NCI-H2227 (cell line): ENCODE measurements around the gene ACVR1B.

Experiments used
- DNase-seq: peaks from one replicate; lab custom pipeline; 2025; ENCODE audit not compliant: unreplicated experiment; lab: John Stamatoyannopoulos, UW

Gene ACVR1B

DNA sequence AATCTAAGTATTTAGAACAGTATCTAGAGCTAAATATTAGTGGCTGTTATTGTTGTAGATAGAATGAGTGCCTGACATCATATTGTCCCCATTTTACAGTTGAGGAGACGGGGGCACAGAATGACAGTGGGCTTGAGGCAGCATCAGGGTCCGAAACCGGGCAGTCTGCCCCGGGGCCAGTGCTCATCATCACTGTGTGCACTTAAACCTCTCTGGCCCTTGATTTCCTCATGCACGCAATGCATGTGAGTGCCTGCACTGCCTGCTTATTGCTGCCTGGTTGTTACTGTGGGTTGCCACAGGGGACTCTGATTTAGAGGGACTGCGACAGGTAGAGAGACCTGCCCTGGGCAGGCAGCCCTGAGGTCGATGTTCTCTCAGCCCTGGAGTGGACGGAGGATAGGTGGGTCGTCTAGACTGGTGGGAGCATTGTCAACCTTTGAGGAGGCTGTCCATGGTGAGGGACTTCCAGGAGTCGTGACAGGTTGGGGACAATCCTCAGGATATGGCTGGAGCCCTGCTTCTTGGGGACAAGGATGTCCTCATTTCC lies 34.4 kb upstream of the ACVR1B start:
- no peak for DNase-seq

GRCh38 chr12:51917746-51918453 lies 33.6 kb upstream of the ACVR1B start:
- DNase-seq, result no peak

DNA sequence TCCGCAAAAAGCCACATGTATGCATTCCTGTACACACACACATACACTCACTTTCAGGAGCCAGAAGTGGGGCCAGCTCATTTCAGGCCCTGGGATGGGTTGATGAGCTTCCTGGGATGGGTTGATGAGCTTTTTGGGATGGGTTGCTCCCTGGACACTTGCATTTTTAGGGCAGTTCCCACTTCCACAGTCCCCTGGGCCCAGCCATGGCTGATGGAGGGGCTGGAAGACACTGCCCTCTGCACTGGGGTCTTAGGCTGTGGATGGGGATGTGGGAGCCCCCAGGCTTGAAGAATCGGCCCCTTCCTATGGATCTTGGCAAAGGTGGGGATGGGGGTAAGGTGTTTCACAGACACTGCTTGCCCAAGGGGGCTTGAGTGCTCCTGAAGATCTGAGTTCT lies 31.5 kb upstream of the ACVR1B start:
- DNase-seq, result no peak

GRCh38 chr12:51921017-51921725 lies 30.3 kb upstream of the ACVR1B start:
- DNase-seq, result no peak

- no peak for DNase-seq
Observed at GRCh38 chr12:51922146-51922545, 29.4 kb upstream of the ACVR1B start.

DNA sequence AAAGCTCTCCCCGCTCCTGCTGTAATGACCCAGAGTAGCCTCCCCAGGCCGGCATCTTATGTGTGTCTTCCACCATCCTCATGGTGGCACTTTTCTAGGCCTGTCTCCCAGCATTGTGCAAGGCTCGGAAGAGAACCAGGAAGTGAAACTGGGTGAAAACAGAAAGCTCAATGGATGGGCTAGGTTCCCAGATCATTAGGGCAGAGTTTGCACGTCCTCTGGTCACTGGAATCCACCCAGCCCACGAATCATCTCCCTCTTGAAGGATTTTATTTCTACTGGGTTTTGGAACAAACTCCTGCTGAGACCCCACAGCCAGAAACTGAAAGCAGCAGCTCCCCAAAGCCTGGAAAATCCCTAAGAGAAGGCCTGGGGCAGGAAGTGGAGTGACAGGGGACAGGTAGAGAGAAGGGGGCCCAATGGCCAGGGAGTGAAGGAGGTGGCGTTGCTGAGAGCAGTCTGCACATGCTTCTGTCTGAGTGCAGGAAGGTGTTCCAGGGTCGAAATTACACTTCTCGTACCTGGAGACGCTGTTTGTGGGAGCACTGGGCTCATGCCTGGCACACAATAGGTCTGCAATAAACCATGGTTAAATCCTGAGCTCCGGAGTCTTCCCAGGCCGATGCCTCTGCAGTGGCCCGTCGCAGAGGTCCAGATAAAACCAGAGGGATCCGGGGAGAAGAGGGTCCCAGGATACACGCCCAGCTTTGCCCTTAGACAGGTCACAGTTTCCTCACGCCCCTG lies 28.6 kb upstream of the ACVR1B start:
- DNase-seq, result no peak

DNA sequence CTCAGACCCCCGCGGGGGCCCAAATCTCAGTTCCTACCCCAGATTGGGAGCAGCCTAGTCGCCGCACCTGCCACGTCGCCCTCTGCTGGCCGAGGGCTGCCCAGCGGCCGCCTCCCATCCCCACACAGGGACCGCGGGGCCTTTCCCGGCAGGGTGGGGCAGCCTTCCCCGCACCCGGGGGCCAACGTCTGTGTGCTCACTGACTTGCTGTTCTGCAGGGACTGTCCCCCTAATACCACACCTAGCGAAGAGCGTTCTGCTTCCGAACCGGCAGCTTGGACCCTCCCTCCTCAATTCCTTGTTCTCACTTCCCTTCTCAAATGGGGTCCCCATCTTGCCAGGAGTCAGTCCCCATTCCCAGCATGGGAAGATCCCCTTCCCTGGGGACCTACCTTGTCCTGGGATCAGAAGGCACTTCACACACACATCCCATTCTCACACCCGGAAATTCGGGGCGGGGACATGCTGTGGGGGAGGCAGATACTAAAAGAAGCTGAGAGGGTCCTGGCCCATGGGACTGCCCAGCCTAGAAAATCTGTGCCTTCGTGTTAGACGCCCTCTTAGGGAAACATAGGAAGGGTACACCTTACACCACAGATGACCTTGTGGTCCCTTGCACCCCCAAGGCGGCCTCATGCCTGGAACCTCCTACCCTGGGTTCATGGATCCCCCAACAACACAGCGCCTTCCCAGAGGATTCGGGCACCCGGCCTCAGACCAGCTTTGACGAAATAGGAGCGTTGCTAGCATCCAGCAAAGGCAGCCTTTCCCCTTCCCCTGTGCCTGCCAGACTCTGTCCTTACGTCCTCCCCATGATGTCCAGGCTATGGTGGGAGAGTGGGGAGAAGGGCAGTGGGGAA lies 27.8 kb upstream of the ACVR1B start:
- DNase-seq, result no peak

GRCh38 chr12:51924551-51925319 lies 26.8 kb upstream of the ACVR1B start:
- DNase-seq, result no peak

DNA sequence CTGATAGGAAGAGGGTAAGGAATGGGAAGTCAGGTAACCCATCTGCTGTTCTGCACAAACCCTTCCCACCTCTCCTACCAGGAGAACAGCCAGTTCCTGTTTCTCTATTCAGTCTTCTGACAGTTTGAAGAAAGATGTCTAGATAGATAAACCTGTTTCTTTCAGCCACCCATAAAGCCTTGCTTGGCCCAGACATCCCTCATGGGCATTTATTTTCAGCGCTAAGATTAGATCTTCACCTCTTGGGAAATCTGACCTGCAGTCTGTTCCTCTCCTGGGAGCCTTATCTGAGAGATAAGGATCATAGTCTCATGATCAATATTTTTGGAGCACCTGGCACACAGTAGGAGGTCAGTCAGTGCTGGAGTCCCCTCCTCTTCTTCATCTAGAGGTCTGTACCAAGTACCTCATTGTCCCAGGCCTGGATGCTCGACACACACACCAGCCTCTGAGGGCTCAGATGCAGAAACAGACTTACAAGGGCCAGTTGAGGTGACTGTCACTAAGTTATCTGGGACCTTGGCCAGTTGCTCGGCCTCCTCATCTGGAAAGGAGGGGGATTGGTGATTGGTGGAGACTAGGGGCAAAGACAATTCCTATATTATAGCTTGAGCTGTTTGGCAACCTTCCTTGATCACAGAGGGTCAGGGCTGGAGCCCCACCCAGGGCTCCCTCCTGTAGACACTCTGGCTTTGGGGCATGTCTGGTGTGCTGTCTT lies 26.0 kb upstream of the ACVR1B start:
- no peak for DNase-seq

GRCh38 chr12:51926064-51926632 lies 25.4 kb upstream of the ACVR1B start:
- no peak for DNase-seq

DNA sequence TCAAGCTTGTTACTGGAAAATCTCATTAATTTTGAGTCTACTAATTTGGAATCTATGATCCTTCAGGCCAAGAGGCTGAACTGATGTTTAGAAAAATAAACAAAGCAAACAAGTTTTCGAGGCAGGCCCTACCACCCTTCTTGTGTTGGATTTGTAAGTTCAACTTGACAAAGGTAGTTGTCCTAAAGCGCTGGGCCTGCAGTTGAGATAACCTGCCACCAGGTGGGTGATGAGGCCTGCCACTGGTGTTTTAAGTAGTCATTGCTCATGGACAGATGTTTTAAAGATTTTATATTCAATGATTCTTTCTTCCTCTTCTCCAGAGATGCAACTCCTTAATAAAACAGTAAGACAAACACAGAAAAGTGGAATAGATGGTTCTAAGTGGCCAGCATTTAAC lies 24.8 kb upstream of the ACVR1B start:
- no peak for DNase-seq

- no peak for DNase-seq
Observed at GRCh38 chr12:51932218-51933076, 19.1 kb upstream of the ACVR1B start.

- no peak for DNase-seq
Observed at GRCh38 chr12:51934080-51934479, 17.4 kb upstream of the ACVR1B start.

DNA sequence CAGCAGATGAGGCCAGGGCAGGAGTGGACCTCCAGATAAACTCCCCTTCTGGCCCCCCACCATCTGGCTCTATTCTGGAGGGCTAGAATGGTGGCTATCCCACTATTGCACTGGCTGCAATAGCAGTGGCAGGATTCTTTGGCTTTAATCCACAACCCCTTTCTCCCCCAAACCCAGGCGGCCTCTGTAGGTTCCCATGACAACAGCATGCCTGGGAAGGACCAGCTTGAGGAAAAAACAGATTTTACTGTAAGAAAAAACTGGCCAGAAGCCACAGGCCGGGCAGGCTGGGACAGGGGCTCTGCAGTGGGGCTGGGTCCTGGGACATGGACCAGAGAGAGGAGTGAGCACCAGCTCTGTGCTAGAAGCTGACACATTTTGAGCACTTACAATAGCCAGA lies 13.6 kb upstream of the ACVR1B start:
- DNase-seq, result peak; percentile 10

- DNase-seq, result peak; percentile 4
Observed at GRCh38 chr12:51938726-51939125, 12.8 kb upstream of the ACVR1B start.

DNA sequence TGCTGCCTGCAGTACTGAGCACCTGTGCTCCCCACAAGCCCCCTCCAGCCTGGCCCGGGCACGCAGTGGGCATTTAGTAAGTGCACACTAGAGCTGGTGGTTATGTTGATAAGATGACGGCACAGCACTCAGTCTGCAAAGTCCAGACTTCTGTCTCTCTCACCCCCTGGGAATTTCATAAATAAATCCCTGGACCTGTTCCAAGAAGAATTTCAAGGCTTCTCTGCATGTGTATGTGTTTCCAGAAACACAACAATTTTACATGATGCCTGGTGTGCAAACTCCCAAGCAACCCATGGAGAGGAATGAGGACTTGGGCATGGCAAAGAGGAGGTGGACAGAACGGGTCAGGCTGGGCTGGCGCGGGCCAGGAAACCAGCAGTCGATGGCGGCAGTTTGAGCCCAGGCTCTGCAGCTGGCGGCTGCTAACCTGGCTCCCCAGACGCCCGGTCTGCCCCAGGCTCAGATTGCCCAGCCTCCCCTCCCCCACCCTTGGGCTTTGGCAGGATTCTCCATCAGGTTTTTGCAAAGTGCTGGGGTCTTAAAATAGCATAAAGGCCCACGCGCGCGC lies 10.4 kb upstream of the ACVR1B start:
- DNase-seq, result peak; percentile 65

- no peak for DNase-seq
Observed at GRCh38 chr12:51941604-51942003, 9.9 kb upstream of the ACVR1B start.

DNA sequence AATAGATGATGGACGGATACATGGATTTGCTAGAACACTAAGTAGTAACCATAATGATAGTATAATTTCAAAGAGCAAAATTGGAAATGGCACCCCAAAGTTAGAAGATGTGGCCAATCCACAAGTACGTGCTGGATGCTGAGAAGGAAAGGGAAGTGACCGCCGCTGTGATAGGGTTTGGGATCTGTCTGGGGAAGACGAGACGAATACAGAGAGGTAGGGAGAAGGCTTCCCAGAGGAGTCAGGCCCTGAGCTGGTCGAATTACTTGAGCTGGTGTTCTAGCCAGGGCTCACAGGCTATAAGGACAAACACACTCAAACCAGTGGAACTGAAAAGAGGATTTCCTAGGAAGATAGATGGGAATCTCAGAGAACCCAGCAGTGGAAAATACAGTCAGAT lies 9.4 kb upstream of the ACVR1B start:
- no peak for DNase-seq
